Spleen (tissue), 7 donors: ENCODE measurements around the gene KCNQ5.

Experiments
- CTCF ChIP-seq, 11 experiments: fragments of 200-600 bp in 7 of 11; fragments of 450-650 bp in 4 of 11; sonication (generic) in 4 of 11; IDR thresholded peaks in 8 of 11; conservative IDR thresholded peaks in 3 of 11; 1 replicate in 7 of 11; 2 replicates in 4 of 11; pipeline versions ENCODE4 v1.4.0 to v1.8.0; 2016 to 2021; ENCODE audit warnings: antibody characterized with exemption in 11 of 11, inconsistent platforms in 4 of 11, mild to moderate bottlenecking in 1 of 11
- POLR2A ChIP-seq, 3 donors: fragments of 450-650 bp; IDR thresholded peaks; one replicate each; pipeline ENCODE4 v1.5.1; 2017; ENCODE audit warnings: antibody characterized with exemption in 3 of 3, mild to moderate bottlenecking in 1 of 3
- POLR2AphosphoS5 ChIP-seq, 3 donors: sonication (generic); formaldehyde crosslinking; IDR thresholded peaks; one replicate each; pipeline ENCODE4 v1.5.1; 2017; ENCODE audit warnings: antibody characterized with exemption in 3 of 3
- donor health status: DM: no; HTN: no; CAD: no; lungs with moderate emphysema.
- donor health status: DM: no; HTN: no; CAD: no.
- donor health status: DM: no; HTN: no; CAD: no.

DNA sequence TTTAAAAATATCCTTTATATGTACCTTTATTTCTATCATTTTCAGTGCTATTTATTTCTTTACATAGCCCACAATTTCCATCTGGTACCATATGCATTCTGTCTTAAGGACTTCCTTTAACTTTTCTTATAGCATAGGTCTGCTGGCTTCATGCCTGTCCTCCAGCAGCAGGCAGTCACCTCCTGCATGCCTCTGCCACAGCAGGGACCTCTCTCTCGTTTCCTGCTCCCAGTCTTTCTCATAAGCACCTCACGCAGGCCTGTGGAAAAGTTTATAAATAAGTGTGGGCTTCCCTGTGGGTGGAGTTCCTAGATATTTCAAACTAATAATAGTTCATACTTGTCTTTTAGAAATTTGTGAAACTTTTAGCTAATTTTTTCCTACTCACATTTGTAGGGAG, 133.9 kb downstream of the KCNQ5 start:
- TF ChIP-seq POLR2A (IDR thresholded peaks at IDR 0.05), result no peak
- TF ChIP-seq CTCF (IDR thresholded peaks at IDR 0.05 in 8 of 11, conservative IDR thresholded peaks at IDR 0.05 in 3 of 11), result no peak
- TF ChIP-seq POLR2AphosphoS5 (IDR thresholded peaks at IDR 0.05), result no peak
